Measurements from ENCODE around the gene MGAM2. TPM values are rescaled to one million over a fixed set of nuclear protein-coding genes. Genes with fewer than 3 reads are reported as not detected.

The MGAM2 gene
- total and polyA plus RNA-seq, 2 donors (not counting 1 experiment from before 2014, with no cell fraction given): not detected

- Histone ChIP-seq H3K4me2 (replicated peaks; ENCODE audit: low read depth, low read length, poor library complexity, severe bottlenecking) (no peak overlapping the region), H2AFZ (ENCODE audit: insufficient read depth, low read depth, low read length, poor library complexity, severe bottlenecking) (no peak overlapping the region), H3K27ac (ENCODE audit: low read length in 2 of 2) (no peak overlapping the region), H3K9me3 (ENCODE audit: control extremely low read depth in 1 of 3, control insufficient read depth in 2 of 3, insufficient read depth in 1 of 3, low read length in 2 of 3) (no peaks in the 10 kb centered on the region), H3K4me1 (ENCODE audit: control insufficient read depth in 2 of 2, insufficient read depth in 2 of 2, low read length in 2 of 2) (no peaks in the 10 kb centered on the region), H3K79me2 (ENCODE audit: control insufficient read depth, insufficient read depth, low read length) (no peaks in the 10 kb centered on the region), H3K27me3 (replicated peaks in 1 of 4; ENCODE audit: control extremely low read depth in 1 of 4, control insufficient read depth in 3 of 4, insufficient read depth in 4 of 4, low read length in 3 of 4) (no peaks in the 10 kb centered on the region), H3K9ac (ENCODE audit: low read length) (no peak overlapping the region), H4K20me1 (ENCODE audit: control insufficient read depth, insufficient read depth, low read length, poor library complexity, severe bottlenecking) (no peaks in the 10 kb centered on the region), H3K4me3 (ENCODE audit: control extremely low read depth in 1 of 5, extremely low read depth in 1 of 5, insufficient read depth in 1 of 5, low read depth in 2 of 5, low read length in 4 of 5) (no peak overlapping the region), H3K36me3 (replicated peaks in 1 of 2; ENCODE audit: control extremely low read depth in 1 of 2, control insufficient read depth in 1 of 2, extremely low read depth in 1 of 2, insufficient read depth in 2 of 2, low read length in 1 of 2) (no peaks in the 10 kb centered on the region)
- intact Hi-C loops (cut with micrococcal nuclease): loop anchor here (10.0 kb wide), 1 partner anchor 206 kb away; the partner anchor contains the start of gene TAS2R38
- no peak overlapping the region for H3K27ac Mint-ChIP-seq
- DNase-seq: no peak
- H3K9me3 Mint-ChIP-seq (ENCODE audit: insufficient read depth): no peaks in the 10 kb centered on the region
- no peak for ATAC-seq (ENCODE audit: low read depth)
- WGBS (ENCODE audit: insufficient coverage): 88% methylated on average over 1 of the region's 2 CpGs
- no peaks in the 10 kb centered on the region for H3K4me1 Mint-ChIP-seq
- CTCF ChIA-PET: no interaction called here
- TF ChIP-seq CTCF (IDR thresholded peaks at IDR 0.05) (no peak), EZH2 (IDR thresholded peaks at IDR 0.05; ENCODE audit: borderline replicate concordance, insufficient read depth, low read depth, low read length, poor library complexity, severe bottlenecking) (no peak)
- H3K4me3 Mint-ChIP-seq: no peak overlapping the region
- POLR2A ChIA-PET: no interaction called here
- H3K27me3 Mint-ChIP-seq: peaks cover 9% of the 10 kb centered on the region
Observed at GRCh38 chr7:142181211-142181610, 69.7 kb downstream of the MGAM2 start.

DNA sequence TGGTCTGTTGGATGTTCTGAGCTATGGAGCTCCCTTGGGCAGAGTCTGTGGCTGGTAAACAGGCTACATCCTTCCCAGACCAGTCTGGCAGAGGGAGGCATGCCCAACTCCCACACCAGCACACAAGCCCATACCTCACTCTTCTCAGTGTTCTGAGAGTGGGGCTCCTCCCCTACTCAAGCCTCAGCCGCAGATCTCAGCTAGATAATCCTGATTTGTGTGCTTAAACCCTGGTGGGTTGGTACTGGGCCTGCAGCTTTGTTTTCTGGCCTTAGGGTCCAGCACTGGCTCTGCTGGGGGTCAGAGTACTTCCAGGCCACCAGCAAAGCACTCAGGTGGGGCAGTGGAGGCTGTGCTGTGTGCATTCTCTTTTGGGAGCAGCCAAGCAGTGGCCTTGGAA, 70.4 kb downstream of the MGAM2 start:
- Histone ChIP-seq H2AFZ (ENCODE audit: insufficient read depth, low read depth, low read length, poor library complexity, severe bottlenecking) (no peak overlapping the region), H4K20me1 (ENCODE audit: control insufficient read depth, insufficient read depth, low read length, poor library complexity, severe bottlenecking) (no peaks in the 10 kb centered on the region), H3K79me2 (ENCODE audit: control insufficient read depth, insufficient read depth, low read length) (no peaks in the 10 kb centered on the region), H3K27me3 (replicated peaks in 1 of 4; ENCODE audit: control extremely low read depth in 1 of 4, control insufficient read depth in 3 of 4, insufficient read depth in 4 of 4, low read length in 3 of 4) (no peaks in the 10 kb centered on the region), H3K4me2 (replicated peaks; ENCODE audit: low read depth, low read length, poor library complexity, severe bottlenecking) (no peak overlapping the region), H3K9me3 (ENCODE audit: control extremely low read depth in 1 of 3, control insufficient read depth in 2 of 3, insufficient read depth in 1 of 3, low read length in 2 of 3) (no peaks in the 10 kb centered on the region), H3K9ac (ENCODE audit: low read length) (no peak overlapping the region), H3K4me3 (ENCODE audit: control extremely low read depth in 1 of 5, extremely low read depth in 1 of 5, insufficient read depth in 1 of 5, low read depth in 2 of 5, low read length in 4 of 5) (no peak overlapping the region), H3K27ac (ENCODE audit: low read length in 2 of 2) (no peak overlapping the region), H3K36me3 (replicated peaks in 1 of 2; ENCODE audit: control extremely low read depth in 1 of 2, control insufficient read depth in 1 of 2, extremely low read depth in 1 of 2, insufficient read depth in 2 of 2, low read length in 1 of 2) (no peaks in the 10 kb centered on the region), H3K4me1 (ENCODE audit: control insufficient read depth in 2 of 2, insufficient read depth in 2 of 2, low read length in 2 of 2) (no peaks in the 10 kb centered on the region)
- intact Hi-C loops (cut with micrococcal nuclease): loop anchor here (10.0 kb wide), 1 partner anchor 207 kb away; the partner anchor contains the start of gene TAS2R38
- peaks cover 9% of the 10 kb centered on the region for H3K27me3 Mint-ChIP-seq
- TF ChIP-seq CTCF (IDR thresholded peaks at IDR 0.05) (no peak), EZH2 (IDR thresholded peaks at IDR 0.05; ENCODE audit: borderline replicate concordance, insufficient read depth, low read depth, low read length, poor library complexity, severe bottlenecking) (no peak)
- CTCF ChIA-PET: no interaction called here
- no peak overlapping the region for H3K4me3 Mint-ChIP-seq
- no peaks in the 10 kb centered on the region for H3K9me3 Mint-ChIP-seq (ENCODE audit: insufficient read depth)
- H3K27ac Mint-ChIP-seq: no peak overlapping the region
- no CpG with 5 or more reads among the region's 1 CpG for WGBS (ENCODE audit: insufficient coverage)
- DNase-seq (no peak), ATAC-seq (ENCODE audit: low read depth) (no peak)
- H3K4me1 Mint-ChIP-seq: no peaks in the 10 kb centered on the region
- POLR2A ChIA-PET: no interaction called here
